HCT116 (cell line): ENCODE data around the gene GRK5. TPM values are rescaled to one million over a fixed set of nuclear protein-coding genes. Genes with fewer than 3 reads are reported as not detected.

Experiments
- ATAC-seq: fragments of 200-7000 bp; cut with Tn5 transposase; 2 replicates; pipeline ENCODE4 v1.9.1; 2020; ENCODE audit warnings: mild to moderate bottlenecking, moderate library complexity
- BruUV-seq: library from RNA; stranded (reverse); fragments of 400-500 nt; replicated peaks from 2 replicates; lab custom pipeline; 2021; lab: Mats Ljungman, UMichigan
- CTCF ChIA-PET: fragments of 300-600 bp; sonication (Branson Sonifier 250); formaldehyde crosslinking; loops from one replicate; lab custom pipeline; 2021; ENCODE audit warnings: antibody characterized with exemption; lab: Charles Lee
- POLR2A ChIA-PET: fragments of 300-600, 350-600 bp; sonication (Branson Sonifier 250); formaldehyde crosslinking; loops from one replicate; lab custom pipeline; 2021; ENCODE audit warnings: antibody characterized with exemption; lab: Charles Lee
- RAD21 ChIA-PET, 2 experiments: fragments of 300-600 bp; sonication (Branson Sonifier 250); formaldehyde crosslinking; loops; one replicate each; lab custom pipeline; 2023; ENCODE audit warnings: low total read pairs in 2 of 2; ENCODE audit not compliant: uncharacterized antibody in 2 of 2, unreplicated experiment in 2 of 2, low non-redundant PET in 1 of 2; lab: Charles Lee
- DNase-seq: peaks from one replicate; pipeline ENCODE4 v3.0.0-alpha.2; 2010; ENCODE audit warnings: low read depth, low spot score
- H2AFZ ChIP-seq: fragments of 200-600 bp; shearing (Covaris generic), sonication (generic); 2 replicates; pipeline ENCODE4 v1.6.1; 2017; ENCODE audit warnings: low read depth, mixed run types, mixed read lengths, antibody characterized with exemption, low read length; ENCODE audit not compliant: poor library complexity, severe bottlenecking
- H3K27ac ChIP-seq: 2 replicates; pipeline ENCODE4 v1.5.1; 2012; ENCODE audit warnings: low read depth, low read length
- H3K27me3 ChIP-seq: fragments of 200-600 bp; sonication (generic); 2 replicates; pipeline ENCODE4 v1.6.1; 2016; ENCODE audit warnings: mixed run types, low read length, mixed read lengths; ENCODE audit not compliant: insufficient read depth
- H3K36me3 ChIP-seq, 2 experiments: fragments of 200-500 bp in 1 of 2; fragments of 200-600 bp in 1 of 2; sonication (Bioruptor generic) in 1 of 2; sonication (generic) in 1 of 2; 2 replicates each; pipeline versions ENCODE4 v1.5.1 to v1.6.1; 2014 to 2016; ENCODE audit warnings: low read length in 2 of 2, inconsistent platforms in 1 of 2, mixed read lengths in 1 of 2, mixed run types in 1 of 2; ENCODE audit not compliant: insufficient read depth in 2 of 2, control insufficient read depth in 1 of 2
- H3K4me1 ChIP-seq, 2 experiments: fragments of 200-600 bp in 1 of 2; sonication (generic) in 1 of 2; 2 replicates each; pipeline versions ENCODE4 v1.5.1 to v1.6.1; 2012 to 2017; ENCODE audit warnings: low read length in 2 of 2, inconsistent platforms in 1 of 2, mild to moderate bottlenecking in 1 of 2, mixed read lengths in 1 of 2, mixed run types in 1 of 2, moderate library complexity in 1 of 2; ENCODE audit not compliant: insufficient read depth in 2 of 2, control insufficient read depth in 1 of 2
- H3K4me2 ChIP-seq: fragments of 200-600 bp; sonication (generic); 2 replicates; pipeline ENCODE4 v1.6.1; 2017; ENCODE audit warnings: mixed run types, low read length, mixed read lengths
- H3K4me3 ChIP-seq, 2 experiments: fragments of 200-600 bp in 1 of 2; sonication (generic) in 1 of 2; replicated peaks in 1 of 2; 2 replicates each; pipeline ENCODE4 v1.5.1; 2011 to 2016; ENCODE audit warnings: low read length in 2 of 2, control low read depth in 1 of 2, low read depth in 1 of 2, mild to moderate bottlenecking in 1 of 2, mixed read lengths in 1 of 2, mixed run types in 1 of 2
- H3K79me2 ChIP-seq: fragments of 200-600 bp; sonication (generic); 2 replicates; pipeline ENCODE4 v1.6.1; 2017; ENCODE audit warnings: mild to moderate bottlenecking, mixed run types, low read length, moderate library complexity, mixed read lengths; ENCODE audit not compliant: insufficient read depth
- H3K9ac ChIP-seq: fragments of 200-600 bp; sonication (generic); 2 replicates; pipeline ENCODE4 v1.6.1; 2016; ENCODE audit warnings: low read length, mixed read lengths
- H3K9me2 ChIP-seq: fragments of 200-600 bp; sonication (generic), shearing (Covaris generic); 2 replicates; pipeline ENCODE4 v1.6.1; 2017; ENCODE audit warnings: mixed run types, mild to moderate bottlenecking, moderate library complexity; ENCODE audit not compliant: insufficient read depth
- H3K9me3 ChIP-seq, 2 experiments: fragments of 200-500 bp in 1 of 2; fragments of 200-600 bp in 1 of 2; sonication (Bioruptor generic) in 1 of 2; sonication (generic) in 1 of 2; 2 replicates each; pipeline ENCODE4 v1.6.1; 2014 to 2017; ENCODE audit warnings: low read length in 2 of 2, mixed read lengths in 2 of 2, inconsistent platforms in 1 of 2, low read depth in 1 of 2, mild to moderate bottlenecking in 1 of 2, mixed run types in 1 of 2, moderate library complexity in 1 of 2; ENCODE audit not compliant: control insufficient read depth in 1 of 2, insufficient read depth in 1 of 2
- H4K20me1 ChIP-seq: fragments of 200-600 bp; sonication (generic), shearing (Covaris generic); 2 replicates; pipeline ENCODE4 v1.6.1; 2017; ENCODE audit warnings: mixed run types, mild to moderate bottlenecking, moderate library complexity; ENCODE audit not compliant: insufficient read depth
- CBX3 ChIP-seq: IDR thresholded peaks from 2 replicates; pipeline ENCODE4 v1.6.1; 2012; ENCODE audit warnings: low read depth
- CEBPB ChIP-seq: IDR thresholded peaks from 2 replicates; pipeline ENCODE4 v1.6.1; 2012; ENCODE audit warnings: low read depth
- EGR1 ChIP-seq: IDR thresholded peaks from 2 replicates; pipeline ENCODE4 v1.6.1; 2012; ENCODE audit warnings: low read depth
- EZH2 ChIP-seq: fragments of 200-600 bp; sonication (generic); IDR thresholded peaks from 2 replicates; pipeline ENCODE4 v1.6.1; 2017; ENCODE audit warnings: antibody characterized with exemption, mixed run types
- EZH2phosphoT487 ChIP-seq: fragments of 200-600 bp; IDR thresholded peaks from 2 replicates; pipeline ENCODE4 v1.6.1; 2018; ENCODE audit warnings: antibody characterized with exemption, borderline replicate concordance
- JUND ChIP-seq: IDR thresholded peaks from 2 replicates; pipeline ENCODE4 v1.6.1; 2012
- POLR2A ChIP-seq: IDR thresholded peaks from 2 replicates; pipeline ENCODE4 v1.7.0; 2011; ENCODE audit warnings: borderline replicate concordance; ENCODE audit not compliant: insufficient read depth, insufficient read length; ENCODE audit errors: extremely low read depth
- POLR2AphosphoS5 ChIP-seq: IDR thresholded peaks from 2 replicates; pipeline ENCODE4 v1.6.1; 2011; ENCODE audit warnings: mild to moderate bottlenecking, low read depth, low read length, moderate library complexity
- RAD21 ChIP-seq: IDR thresholded peaks from 2 replicates; pipeline ENCODE4 v1.6.1; 2012; ENCODE audit warnings: low read depth, mild to moderate bottlenecking
- TCF7L2 ChIP-seq: IDR thresholded peaks from 2 replicates; pipeline ENCODE4 v1.7.0; 2011; ENCODE audit warnings: borderline replicate concordance, inconsistent platforms; ENCODE audit not compliant: insufficient read depth, insufficient read length; ENCODE audit errors: extremely low read depth
- YY1 ChIP-seq: IDR thresholded peaks from 2 replicates; pipeline ENCODE4 v1.6.1; 2011; ENCODE audit warnings: low read length, low read depth, moderate library complexity, mild to moderate bottlenecking; ENCODE audit not compliant: insufficient replicate concordance; ENCODE audit errors: extremely low read depth
- ZFX ChIP-seq: fragments of 450-650 bp; IDR thresholded peaks from 2 replicates; pipeline ENCODE4 v1.6.1; 2017
- intact Hi-C: fragments of 100-400 bp; cut with micrococcal nuclease; formaldehyde crosslinking; loops from 2 replicates; pipeline ENCODE4 v1.10.0; 2022
- total RNA-seq: library from RNA; stranded (reverse); gene quantifications from one replicate; pipeline ENCODE4 v1.2.1, GENCODE V29; 2021; ENCODE audit not compliant: unreplicated experiment
- TF ChIP-seq, protein P1 (sequence below), 3 experiments: fragments of 200-600 bp in 1 of 3; sonication (generic) in 1 of 3; IDR thresholded peaks in 2 of 3; conservative IDR thresholded peaks in 1 of 3; 2 replicates each; pipeline ENCODE4 v1.5.1; 2012 to 2017; ENCODE audit warnings: low read depth in 2 of 3, low read length in 2 of 3, antibody characterized with exemption in 1 of 3, borderline replicate concordance in 1 of 3, control low read depth in 1 of 3, mild to moderate bottlenecking in 1 of 3, mixed read lengths in 1 of 3, mixed run types in 1 of 3, moderate library complexity in 1 of 3; ENCODE audit not compliant: insufficient read depth in 1 of 3
- TF ChIP-seq, protein P2 (sequence below): IDR thresholded peaks from 2 replicates; pipeline ENCODE4 v1.6.1; 2011; ENCODE audit warnings: mild to moderate bottlenecking, low read length, moderate library complexity; ENCODE audit not compliant: insufficient replicate concordance; ENCODE audit errors: extremely low read depth

The GRK5 gene
- total RNA-seq, 1 experiment from 2014 or later, result 7.3 TPM

DNA sequence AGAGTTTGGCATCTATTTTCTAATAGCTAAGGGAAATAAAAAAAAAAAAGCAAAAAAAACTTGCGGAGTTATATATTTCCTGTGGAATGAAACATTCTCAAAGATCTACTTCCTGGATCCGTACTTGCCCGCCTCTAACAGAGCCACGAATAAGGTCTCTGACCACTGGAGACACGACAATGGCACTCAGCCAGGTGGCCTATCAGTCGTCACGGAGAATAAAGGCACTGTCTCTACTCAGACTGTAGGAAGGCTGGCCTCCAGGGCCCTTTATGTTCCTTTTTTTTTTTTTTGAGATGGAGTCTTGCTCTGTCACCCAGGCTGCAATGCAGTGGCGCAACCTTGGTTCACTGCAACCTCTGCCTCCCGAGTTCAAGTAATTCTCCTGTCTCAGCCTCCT lies 276.5 kb downstream of the GRK5 start:
- no peaks in the 10 kb centered on the region for H3K9me3 ChIP-seq
- ChIA-PET RAD21 (no interaction called here), POLR2A (no interaction called here)
- H2AFZ ChIP-seq, result no peak overlapping the region
- no peak for DNase-seq
- no TSS peak for BruUV-seq
- H3K9me2 ChIP-seq, result no peaks in the 10 kb centered on the region
- H3K36me3 ChIP-seq, result no peaks in the 10 kb centered on the region
- TF ChIP-seq EZH2 (no peak), JUND (no peak), CEBPB (no peak), CBX3 (no peak), EZH2phosphoT487 (no peak), YY1 (no peak), ZFX (no peak), TCF7L2 (no peak), POLR2A (no peak), POLR2AphosphoS5 (no peak), EGR1 (no peak), RAD21 (no peak)
- TF ChIP-seq, protein P1, sequence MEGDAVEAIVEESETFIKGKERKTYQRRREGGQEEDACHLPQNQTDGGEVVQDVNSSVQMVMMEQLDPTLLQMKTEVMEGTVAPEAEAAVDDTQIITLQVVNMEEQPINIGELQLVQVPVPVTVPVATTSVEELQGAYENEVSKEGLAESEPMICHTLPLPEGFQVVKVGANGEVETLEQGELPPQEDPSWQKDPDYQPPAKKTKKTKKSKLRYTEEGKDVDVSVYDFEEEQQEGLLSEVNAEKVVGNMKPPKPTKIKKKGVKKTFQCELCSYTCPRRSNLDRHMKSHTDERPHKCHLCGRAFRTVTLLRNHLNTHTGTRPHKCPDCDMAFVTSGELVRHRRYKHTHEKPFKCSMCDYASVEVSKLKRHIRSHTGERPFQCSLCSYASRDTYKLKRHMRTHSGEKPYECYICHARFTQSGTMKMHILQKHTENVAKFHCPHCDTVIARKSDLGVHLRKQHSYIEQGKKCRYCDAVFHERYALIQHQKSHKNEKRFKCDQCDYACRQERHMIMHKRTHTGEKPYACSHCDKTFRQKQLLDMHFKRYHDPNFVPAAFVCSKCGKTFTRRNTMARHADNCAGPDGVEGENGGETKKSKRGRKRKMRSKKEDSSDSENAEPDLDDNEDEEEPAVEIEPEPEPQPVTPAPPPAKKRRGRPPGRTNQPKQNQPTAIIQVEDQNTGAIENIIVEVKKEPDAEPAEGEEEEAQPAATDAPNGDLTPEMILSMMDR (IDR thresholded peaks at IDR 0.05 in 2 of 3, conservative IDR thresholded peaks at IDR 0.05 in 1 of 3; ENCODE audit: borderline replicate concordance in 1 of 3, insufficient read depth in 1 of 3, low read depth in 2 of 3, low read length in 2 of 3), result no peak
- TF ChIP-seq, protein P2, sequence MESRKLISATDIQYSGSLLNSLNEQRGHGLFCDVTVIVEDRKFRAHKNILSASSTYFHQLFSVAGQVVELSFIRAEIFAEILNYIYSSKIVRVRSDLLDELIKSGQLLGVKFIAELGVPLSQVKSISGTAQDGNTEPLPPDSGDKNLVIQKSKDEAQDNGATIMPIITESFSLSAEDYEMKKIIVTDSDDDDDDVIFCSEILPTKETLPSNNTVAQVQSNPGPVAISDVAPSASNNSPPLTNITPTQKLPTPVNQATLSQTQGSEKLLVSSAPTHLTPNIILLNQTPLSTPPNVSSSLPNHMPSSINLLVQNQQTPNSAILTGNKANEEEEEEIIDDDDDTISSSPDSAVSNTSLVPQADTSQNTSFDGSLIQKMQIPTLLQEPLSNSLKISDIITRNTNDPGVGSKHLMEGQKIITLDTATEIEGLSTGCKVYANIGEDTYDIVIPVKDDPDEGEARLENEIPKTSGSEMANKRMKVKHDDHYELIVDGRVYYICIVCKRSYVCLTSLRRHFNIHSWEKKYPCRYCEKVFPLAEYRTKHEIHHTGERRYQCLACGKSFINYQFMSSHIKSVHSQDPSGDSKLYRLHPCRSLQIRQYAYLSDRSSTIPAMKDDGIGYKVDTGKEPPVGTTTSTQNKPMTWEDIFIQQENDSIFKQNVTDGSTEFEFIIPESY, result no peak
- TF ChIP-seq, all 23 proteins: peak for 0
- no peaks in the 10 kb centered on the region for H3K27me3 ChIP-seq
- no peak overlapping the region for H3K27ac ChIP-seq
- no peaks in the 10 kb centered on the region for H4K20me1 ChIP-seq
- no peak for ATAC-seq
- H3K79me2 ChIP-seq, result no peaks in the 10 kb centered on the region
- intact Hi-C loops, result no loop called here
- H3K4me2 ChIP-seq, result no peak overlapping the region
- H3K9ac ChIP-seq, result no peak overlapping the region
- peaks cover 0 to 2% of the 10 kb centered on the region in 2 experiments; a peak in 2 of 4 replicates for H3K4me1 ChIP-seq
- CTCF ChIA-PET, result no interaction called here
- H3K4me3 ChIP-seq, result no peak overlapping the region
